Measurements from ENCODE around the gene PTPRR. TPM values are rescaled to one million over a fixed set of nuclear protein-coding genes. Genes with fewer than 3 reads are reported as not detected.

PTPRR gene
- total RNA-seq, 1 experiment from 2014 or later = 0.46 TPM

- no peaks in the 10 kb centered on the region for H3K9me3 Mint-ChIP-seq
- ATAC-seq (peak; percentile 67), DNase-seq (ENCODE audit: low spot score) (no peak)
- CTCF ChIA-PET = no interaction called here
- no peak overlapping the region for H3K4me3 Mint-ChIP-seq
- H3K27ac Mint-ChIP-seq = no peak overlapping the region
- peaks cover under 1% of the 10 kb centered on the region; the same call in 1 of the 2 replicates for H3K27me3 Mint-ChIP-seq (ENCODE audit: low read depth)
- H3K4me1 Mint-ChIP-seq = peaks cover 39% of the 10 kb centered on the region
- H3K36me3 Mint-ChIP-seq = no peaks in the 10 kb centered on the region
- POLR2A ChIA-PET = no interaction called here
- no peak for TF ChIP-seq ETV6 (CRISPR knock-in tag; IDR thresholded peaks at IDR 0.05)
- TF ChIP-seq ATF1 (CRISPR knock-in tag; IDR thresholded peaks at IDR 0.05) = no peak
- no peak for TF ChIP-seq JUN (CRISPR knock-in tag; IDR thresholded peaks at IDR 0.05)
- no peak for TF ChIP-seq ATF2 (CRISPR knock-in tag; IDR thresholded peaks at IDR 0.05; ENCODE audit: borderline replicate concordance, low read depth)
- TF ChIP-seq ZNF671 (CRISPR knock-in tag; IDR thresholded peaks at IDR 0.05) = no peak
- TF ChIP-seq ZNF232 (CRISPR knock-in tag; IDR thresholded peaks at IDR 0.05) = no peak
- no peak for TF ChIP-seq SOX15 (CRISPR knock-in tag; IDR thresholded peaks at IDR 0.05)
- no peak for TF ChIP-seq FOXP1 (CRISPR knock-in tag; IDR thresholded peaks at IDR 0.05; ENCODE audit: borderline replicate concordance)
- TF ChIP-seq AR (CRISPR knock-in tag; IDR thresholded peaks at IDR 0.05) = no peak
- no peak for TF ChIP-seq ZNF425 (CRISPR knock-in tag; conservative IDR thresholded peaks at IDR 0.05)
- TF ChIP-seq OVOL2 (CRISPR knock-in tag; IDR thresholded peaks at IDR 0.05; ENCODE audit: borderline replicate concordance) = no peak
- TF ChIP-seq NFE2L1 (CRISPR knock-in tag; IDR thresholded peaks at IDR 0.05) = no peak
- no peak for TF ChIP-seq IRF1 (CRISPR knock-in tag; IDR thresholded peaks at IDR 0.05)
- TF ChIP-seq ZNF317 (CRISPR knock-in tag; IDR thresholded peaks at IDR 0.05; ENCODE audit: borderline replicate concordance, low read depth) = no peak
- no peak for TF ChIP-seq STAT6 (CRISPR knock-in tag; conservative IDR thresholded peaks at IDR 0.05; ENCODE audit: low read depth)
- TF ChIP-seq TCF7 (CRISPR knock-in tag; IDR thresholded peaks at IDR 0.05; ENCODE audit: low read depth) = no peak
- no peak for TF ChIP-seq ZBTB43 (CRISPR knock-in tag; IDR thresholded peaks at IDR 0.05)
Observed at GRCh38 chr12:70617450-70617849, 303.1 kb downstream of the PTPRR start.

Measured in WTC11 (cell line).